Transverse colon (tissue), 3 donors: Measurements from ENCODE around the gene UTRN.

Source experiments
- CTCF ChIP-seq, 5 experiments: fragments of 200-600 bp in 3 of 5; fragments of 450-650 bp in 2 of 5; sonication (generic) in 3 of 5; IDR thresholded peaks; 1 replicate in 2 of 5; 2 replicates in 3 of 5; pipeline ENCODE4 v1.5.1; 2016 to 2017; ENCODE audit warnings: antibody characterized with exemption in 5 of 5, inconsistent platforms in 3 of 5, mild to moderate bottlenecking in 2 of 5, moderate library complexity in 1 of 5
- POLR2A ChIP-seq: fragments of 450-650 bp; IDR thresholded peaks from one replicate; pipeline ENCODE4 v1.6.1; 2016; ENCODE audit warnings: antibody characterized with exemption, mild to moderate bottlenecking, moderate library complexity

GRCh38 chr6:144285548-144285797 lies 338 bp downstream of the UTRN start:
- TF ChIP-seq CTCF (IDR thresholded peaks at IDR 0.05), result no peak
- TF ChIP-seq POLR2A, result no peak
